KBM-7 (cell line): ENCODE results near the gene FLNB.
A peak's percentile ranks its signal among the peaks of the same experiment; 100 is the strongest.

Experiments used
- DNase-seq: peaks from one replicate; pipeline ENCODE4 v3.0.0-alpha.2; 2015
- in situ Hi-C: fragments of 300-500 bp; cut with MboI; formaldehyde crosslinking; loops from 2 replicates; pipeline ENCODE4 v1.14.3; 2020; ENCODE audit warnings: low sequenced_read_pairs, low pct_unique_long_range_greater_than_20kb, mixed read lengths

The FLNB gene

GRCh38 chr3:58203541-58203940 lies 195.3 kb downstream of the FLNB start:
- in situ Hi-C loops = no loop called here
- no peak for DNase-seq

- in situ Hi-C loops = no loop called here
- no peak for DNase-seq
These were observed 196.5 kb downstream of the FLNB start for GRCh38 chr3:58204720-58205119.

GRCh38 chr3:58205981-58206380 lies 197.8 kb downstream of the FLNB start:
- in situ Hi-C loops = no loop called here
- no peak for DNase-seq

GRCh38 chr3:58206406-58207011 lies 198.3 kb downstream of the FLNB start:
- no peak for DNase-seq
- in situ Hi-C loops = no loop called here

- DNase-seq = no peak
- in situ Hi-C loops = no loop called here
These were observed 199.7 kb downstream of the FLNB start for GRCh38 chr3:58207954-58208353.

- in situ Hi-C loops = no loop called here
- no peak for DNase-seq
These were observed 201.7 kb downstream of the FLNB start for GRCh38 chr3:58209933-58210332.

GRCh38 chr3:58210761-58211460 lies 202.7 kb downstream of the FLNB start, which contains the start of gene DNASE1L3:
DNASE1L3 (minus strand) TSS chr3:58210972; CDS start chr3:58210906, 66 bp downstream.
- in situ Hi-C loops = no loop called here
- no peak for DNase-seq

- in situ Hi-C loops = no loop called here
- DNase-seq = peak; percentile 19
These were observed 206.5 kb downstream of the FLNB start for GRCh38 chr3:58214484-58215316.

GRCh38 chr3:58215317-58216025 lies 207.2 kb downstream of the FLNB start:
- in situ Hi-C loops = no loop called here

GRCh38 chr3:58216496-58217195 lies 208.4 kb downstream of the FLNB start:
- in situ Hi-C loops = no loop called here

More at GRCh38 chr3:58215317-58216025, 207.2 kb downstream of the FLNB start:
- DNase-seq = no peak

GRCh38 chr3:58217209-58217811 lies 209.1 kb downstream of the FLNB start:
- peak; percentile 74 for DNase-seq
- in situ Hi-C loops = no loop called here

More at GRCh38 chr3:58216496-58217195, 208.4 kb downstream of the FLNB start:
- DNase-seq = no peak

GRCh38 chr3:58218904-58219303 lies 210.7 kb downstream of the FLNB start:
- in situ Hi-C loops = no loop called here
- DNase-seq = no peak
